K562 (cell line): ENCODE measurements around the gene FAM114A2.

ENCODE experiments used
- KAT8 ChIP-seq: fragments of 450-650 bp; IDR thresholded peaks from 2 replicates; pipeline ENCODE4 v1.6.1; 2016; ENCODE audit warnings: low read depth, mild to moderate bottlenecking
- MYBL2 ChIP-seq, 2 experiments: fragments of 450-650 bp in 1 of 2; sonication (generic) in 1 of 2; formaldehyde crosslinking in 1 of 2; IDR thresholded peaks; 2 replicates each; pipeline versions ENCODE4 v1.6.1 to v1.8.1; 2017 to 2022; ENCODE audit warnings: borderline replicate concordance in 1 of 2, inconsistent platforms in 1 of 2, low read depth in 1 of 2, mild to moderate bottlenecking in 1 of 2, missing genetic modification reagents in 1 of 2, moderate library complexity in 1 of 2
- SMARCA4 ChIP-seq: fragments of 450-650 bp; IDR thresholded peaks from 2 replicates; pipeline ENCODE4 v1.6.1; 2016
- ZFP36 ChIP-seq: fragments of 150-350 bp; IDR thresholded peaks from 2 replicates; pipeline ENCODE4 v1.6.1; 2018; ENCODE audit warnings: low read length, low read depth; ENCODE audit not compliant: partially characterized antibody
- ZFX ChIP-seq: sonication (generic); formaldehyde crosslinking; IDR thresholded peaks from 2 replicates; pipeline ENCODE4 v1.8.0; 2022; ENCODE audit warnings: mild to moderate bottlenecking, missing genetic modification reagents, moderate library complexity
- ZNF274 ChIP-seq: IDR thresholded peaks from 2 replicates; pipeline ENCODE4 v1.6.1; 2011; ENCODE audit warnings: low read depth, mild to moderate bottlenecking, low read length, moderate library complexity, borderline replicate concordance
- ZNF699 ChIP-seq: fragments of 250-450 bp; sonication (Bioruptor Pico); IDR thresholded peaks from 2 replicates; pipeline ENCODE4 v1.8.0; 2021; ENCODE audit warnings: mild to moderate bottlenecking, moderate library complexity; ENCODE audit not compliant: insufficient replicate concordance
- TF ChIP-seq, protein P1 (sequence below): fragments of 250-450 bp; sonication (Bioruptor Pico); IDR thresholded peaks from 2 replicates; pipeline ENCODE4 v1.4.0; 2020; ENCODE audit warnings: mild to moderate bottlenecking

DNA sequence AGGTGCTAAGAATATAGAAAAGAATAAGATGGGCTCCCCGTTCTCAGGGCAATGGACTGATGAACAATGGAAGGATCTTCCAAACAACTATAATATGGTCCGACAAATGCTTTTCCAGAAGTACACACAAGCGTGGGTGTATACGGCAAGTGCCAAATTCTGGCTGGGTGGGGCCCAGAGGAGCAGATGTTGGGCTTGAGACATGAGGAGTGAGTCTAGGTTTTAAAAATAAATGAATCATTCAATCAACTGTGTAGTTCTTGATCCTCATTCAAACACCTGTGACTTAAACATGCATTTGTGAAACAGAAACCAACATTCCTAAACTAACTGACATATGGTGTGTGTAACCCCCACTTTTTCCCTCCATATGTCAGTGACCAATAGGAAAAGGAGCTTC, 47.9 kb upstream of the FAM114A2 start:
- TF ChIP-seq ZFP36 = no peak
- TF ChIP-seq ZNF699 (CRISPR knock-in tag) = no peak
- TF ChIP-seq, protein P1, sequence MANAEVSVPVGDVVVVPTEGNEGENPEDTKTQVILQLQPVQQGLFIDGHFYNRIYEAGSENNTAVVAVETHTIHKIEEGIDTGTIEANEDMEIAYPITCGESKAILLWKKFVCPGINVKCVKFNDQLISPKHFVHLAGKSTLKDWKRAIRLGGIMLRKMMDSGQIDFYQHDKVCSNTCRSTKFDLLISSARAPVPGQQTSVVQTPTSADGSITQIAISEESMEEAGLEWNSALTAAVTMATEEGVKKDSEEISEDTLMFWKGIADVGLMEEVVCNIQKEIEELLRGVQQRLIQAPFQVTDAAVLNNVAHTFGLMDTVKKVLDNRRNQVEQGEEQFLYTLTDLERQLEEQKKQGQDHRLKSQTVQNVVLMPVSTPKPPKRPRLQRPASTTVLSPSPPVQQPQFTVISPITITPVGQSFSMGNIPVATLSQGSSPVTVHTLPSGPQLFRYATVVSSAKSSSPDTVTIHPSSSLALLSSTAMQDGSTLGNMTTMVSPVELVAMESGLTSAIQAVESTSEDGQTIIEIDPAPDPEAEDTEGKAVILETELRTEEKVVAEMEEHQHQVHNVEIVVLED = no peak
- no peak for TF ChIP-seq ZNF274
- no peak for TF ChIP-seq ZFX
- no peak for TF ChIP-seq SMARCA4
- no peak for TF ChIP-seq KAT8
- no peak for TF ChIP-seq MYBL2 (IDR thresholded peaks at IDR 0.05; ENCODE audit: low read depth)
- TF ChIP-seq MYBL2 (CRISPR knock-in tag; IDR thresholded peaks at IDR 0.05; ENCODE audit: borderline replicate concordance) = no peak
